IMR-90 (cell line): Measurements from ENCODE around the gene AGAP9. TPM values are rescaled to one million over a fixed set of nuclear protein-coding genes. Genes with fewer than 3 reads are reported as not detected.
A peak's percentile ranks its signal among the peaks of the same experiment; 100 is the strongest.
"Not testable (repeated sequence)": the region's sequence is repeated elsewhere in the genome, so short reads cannot be mapped to it uniquely, and the experiment has no call there.

Source experiments
- ATAC-seq: fragments of 200-7000 bp; cut with Tn5 transposase; 2 replicates; pipeline ENCODE4 v1.9.1; 2020; ENCODE audit warnings: low read depth, mild to moderate bottlenecking, moderate library complexity
- BruUV-seq: library from RNA; stranded (reverse); fragments of 400-500 nt; replicated peaks from 2 replicates; lab custom pipeline; 2021; lab: Mats Ljungman, UMichigan
- CTCF ChIA-PET: fragments of 300-600 bp; formaldehyde crosslinking; extraction: SDS; loops from one replicate; lab custom pipeline; 2021; ENCODE audit warnings: antibody characterized with exemption; lab: Yijun Ruan, JAX
- POLR2A ChIA-PET: fragments of 300-600 bp; sonication (Branson Sonifier 250); formaldehyde crosslinking; loops from one replicate; lab custom pipeline; 2022; ENCODE audit warnings: antibody characterized with exemption; ENCODE audit not compliant: unreplicated experiment; lab: Charles Lee
- DNase-seq: peaks from one replicate; pipeline ENCODE4 v3.0.0; 2013
- H2AFZ ChIP-seq: replicated peaks from 2 replicates; pipeline ENCODE3; 2013; ENCODE audit warnings: low read length, mild to moderate bottlenecking; ENCODE audit not compliant: poor library complexity
- H2AK5ac ChIP-seq: 2 replicates; pipeline ENCODE4 v1.6.1; 2013; ENCODE audit warnings: low read depth, low read length, inconsistent platforms
- H2AK9ac ChIP-seq: replicated peaks from 2 replicates; pipeline ENCODE3; 2013; ENCODE audit warnings: mild to moderate bottlenecking, low read depth, low read length, moderate library complexity; ENCODE audit not compliant: poor library complexity
- H2BK120ac ChIP-seq: 2 replicates; pipeline ENCODE4 v1.6.1; 2013; ENCODE audit warnings: low read depth, low read length, inconsistent platforms
- H2BK15ac ChIP-seq: 3 replicates; pipeline ENCODE4 v1.6.1; 2013; ENCODE audit warnings: low read depth, low read length, inconsistent platforms
- H2BK20ac ChIP-seq: 2 replicates; pipeline ENCODE4 v1.6.1; 2013; ENCODE audit warnings: low read depth, mild to moderate bottlenecking, inconsistent platforms, low read length, moderate library complexity
- H2BK5ac ChIP-seq: 2 replicates; pipeline ENCODE4 v1.6.1; 2013; ENCODE audit warnings: mild to moderate bottlenecking, low read depth, low read length, inconsistent platforms; ENCODE audit not compliant: poor library complexity, severe bottlenecking
- H3K14ac ChIP-seq: replicated peaks from 2 replicates; pipeline ENCODE4 v1.6.1; 2013; ENCODE audit warnings: low read depth, low read length, inconsistent platforms
- H3K18ac ChIP-seq: 2 replicates; pipeline ENCODE4 v1.6.1; 2013; ENCODE audit warnings: low read depth, low read length, control low read depth
- H3K23ac ChIP-seq: 2 replicates; pipeline ENCODE4 v1.6.1; 2013; ENCODE audit warnings: low read depth, low read length, inconsistent platforms
- H3K27ac ChIP-seq: 2 replicates; pipeline ENCODE4 v1.5.1; 2013; ENCODE audit warnings: mild to moderate bottlenecking, control low read depth, low read length; ENCODE audit not compliant: insufficient read depth
- H3K27me3 ChIP-seq: 2 replicates; pipeline ENCODE4 v1.6.1; 2013; ENCODE audit warnings: low read length; ENCODE audit not compliant: control insufficient read depth, insufficient read depth
- H3K36me3 ChIP-seq: 2 replicates; pipeline ENCODE4 v1.6.1; 2013; ENCODE audit warnings: low read length, mixed read lengths; ENCODE audit not compliant: control insufficient read depth, insufficient read depth
- H3K4ac ChIP-seq: 2 replicates; pipeline ENCODE4 v1.6.1; 2013; ENCODE audit warnings: low read depth, low read length, inconsistent platforms
- H3K4me1 ChIP-seq: 2 replicates; pipeline ENCODE4 v1.6.1; 2013; ENCODE audit warnings: low read length, mixed read lengths; ENCODE audit not compliant: control insufficient read depth, insufficient read depth
- H3K4me2 ChIP-seq: 2 replicates; pipeline ENCODE4 v1.6.1; 2013; ENCODE audit warnings: low read depth, mild to moderate bottlenecking, control low read depth, low read length, moderate library complexity
- H3K4me3 ChIP-seq: 2 replicates; pipeline ENCODE4 v1.5.1; 2013; ENCODE audit warnings: low read depth, mild to moderate bottlenecking, control low read depth, low read length, moderate library complexity; ENCODE audit not compliant: insufficient read depth
- H3K56ac ChIP-seq: 2 replicates; pipeline ENCODE4 v1.6.1; 2013; ENCODE audit warnings: low read length, inconsistent platforms; ENCODE audit not compliant: insufficient read depth; ENCODE audit errors: extremely low read depth
- H3K79me1 ChIP-seq, 2 experiments: 2 replicates each; pipeline ENCODE4 v1.6.1; 2013; ENCODE audit warnings: low read length in 2 of 2, inconsistent platforms in 1 of 2, low read depth in 1 of 2
- H3K9ac ChIP-seq: 2 replicates; pipeline ENCODE4 v1.6.1; 2013; ENCODE audit warnings: low read depth, low read length, control low read depth
- H3K9me1 ChIP-seq: 2 replicates; pipeline ENCODE4 v1.6.1; 2013; ENCODE audit warnings: low read length, inconsistent platforms; ENCODE audit not compliant: insufficient read depth
- H3K9me3 ChIP-seq: 2 replicates; pipeline ENCODE4 v1.6.1; 2013; ENCODE audit warnings: low read length; ENCODE audit not compliant: control insufficient read depth, insufficient read depth
- H4K20me1 ChIP-seq: 2 replicates; pipeline ENCODE4 v1.6.1; 2013; ENCODE audit warnings: low read length, inconsistent platforms; ENCODE audit not compliant: insufficient read depth
- H4K5ac ChIP-seq: 2 replicates; pipeline ENCODE4 v1.6.1; 2013; ENCODE audit warnings: mild to moderate bottlenecking, low read depth, low read length, control low read depth
- H4K8ac ChIP-seq, 2 experiments: 2 replicates each; pipeline ENCODE4 v1.6.1; 2013; ENCODE audit warnings: low read depth in 2 of 2, low read length in 2 of 2, control low read depth in 1 of 2, inconsistent platforms in 1 of 2
- H4K91ac ChIP-seq: 2 replicates; pipeline ENCODE4 v1.6.1; 2013; ENCODE audit warnings: low read depth, low read length, inconsistent platforms; ENCODE audit not compliant: insufficient read depth
- WGBS, 2 experiments: methylation state at CpG; one replicate each; pipeline versions ENCODE4 v1.1.5 to v1.1.7; 2013; ENCODE audit warnings: missing lambda C conversion rate in 2 of 2; ENCODE audit not compliant: insufficient read length in 1 of 2; ENCODE audit errors: extremely low coverage in 2 of 2; 5-methylcytosine and 5-hydroxymethylcytosine counted together
- dilution Hi-C: fragments of 300-500 bp; cut with HindIII; formaldehyde crosslinking; loops from one replicate; pipeline ENCODE4 v1.14.3; 2018; ENCODE audit warnings: low sequenced_read_pairs; ENCODE audit not compliant: unreplicated experiment
- in situ Hi-C: fragments of 300-500 bp; cut with MboI; formaldehyde crosslinking; loops from 3 replicates; pipeline ENCODE4 v1.14.3; 2019; ENCODE audit warnings: low sequenced_read_pairs, inconsistent platforms, mixed read lengths
- intact Hi-C: fragments of 100-400 bp; cut with micrococcal nuclease; formaldehyde crosslinking; loops from 2 replicates; pipeline ENCODE4 v1.10.0; 2022
- polyA plus RNA-seq, 3 experiments: library from polyadenylated mRNA; depleted of rRNA; stranded (reverse); fragments of >200 nt; gene quantifications; 2 replicates each; pipeline ENCODE4 v1.2.3, GENCODE V29; 2012; ENCODE audit warnings: low replicate concordance in 1 of 3
- total RNA-seq: library from RNA; depleted of rRNA; stranded (reverse); fragments of >200 nt; gene quantifications from 2 replicates; pipeline ENCODE4 v1.2.3, GENCODE V29; 2012

AGAP9 gene
- total and polyA plus RNA-seq, 2 of the 4 experiments (the other 2 are of a cell fraction): 3.2 to 11.2 TPM

- H2BK120ac ChIP-seq: peak overlapping the region; percentile 68; the same call in 1 of the 2 replicates
- H4K8ac ChIP-seq, BruUV-seq, H2AK9ac ChIP-seq, H3K27ac ChIP-seq, H3K23ac ChIP-seq, H3K36me3 ChIP-seq, H3K4me3 ChIP-seq, dilution Hi-C loops, CTCF ChIA-PET, H3K79me1 ChIP-seq, H3K4me2 ChIP-seq, H3K9me1 ChIP-seq, H2AK5ac ChIP-seq, H2BK20ac ChIP-seq, H3K9me3 ChIP-seq, H4K5ac ChIP-seq, H3K4ac ChIP-seq, H2AFZ ChIP-seq, H3K56ac ChIP-seq, H3K9ac ChIP-seq, H3K4me1 ChIP-seq, intact Hi-C loops, H4K91ac ChIP-seq, H3K18ac ChIP-seq, POLR2A ChIA-PET, H3K14ac ChIP-seq, H3K27me3 ChIP-seq, in situ Hi-C loops, H2BK15ac ChIP-seq, H4K20me1 ChIP-seq: not testable (repeated sequence)
- no CpG with 5 or more reads among the region's 10 CpGs for WGBS, 2 experiments
- DNase-seq (peak; percentile 68), ATAC-seq (peak; percentile 72)
- H2BK5ac ChIP-seq: peak overlapping the region; percentile 58
Measured at GRCh38 chr10:47481182-47481766, 42.2 kb downstream of the AGAP9 start.

- H3K23ac ChIP-seq, H3K27ac ChIP-seq, H4K8ac ChIP-seq, DNase-seq, H2BK15ac ChIP-seq, H3K4me3 ChIP-seq, H3K14ac ChIP-seq, H2AK9ac ChIP-seq, dilution Hi-C loops, H3K36me3 ChIP-seq, H2BK20ac ChIP-seq, H3K9me1 ChIP-seq, H2AFZ ChIP-seq, H4K5ac ChIP-seq, H2BK5ac ChIP-seq, H3K4ac ChIP-seq, POLR2A ChIA-PET, intact Hi-C loops, H2AK5ac ChIP-seq, CTCF ChIA-PET, H3K56ac ChIP-seq, H3K9me3 ChIP-seq, BruUV-seq, H4K20me1 ChIP-seq, H3K79me1 ChIP-seq, H3K9ac ChIP-seq, H3K18ac ChIP-seq, ATAC-seq, H2BK120ac ChIP-seq, in situ Hi-C loops, H3K27me3 ChIP-seq, H3K4me1 ChIP-seq, H3K4me2 ChIP-seq, H4K91ac ChIP-seq: not testable (repeated sequence)
- no CpG with 5 or more reads among the region's 3 CpGs for WGBS, 2 experiments
Measured at GRCh38 chr10:47480133-47480532, 43.3 kb downstream of the AGAP9 start.
